WI38 (cell line): ENCODE data around the gene FAM204A.

Experiments
- H3K4me3 ChIP-seq: 2 replicates; pipeline ENCODE4 v1.5.1; 2011; ENCODE audit warnings: low read depth, mild to moderate bottlenecking, control low read depth, low read length
- CTCF ChIP-seq: IDR thresholded peaks from 2 replicates; pipeline ENCODE4 v1.5.1; 2012; ENCODE audit warnings: low read depth, mild to moderate bottlenecking, control low read depth, low read length

FAM204A gene

GRCh38 chr10:118341791-118342637 lies at the start of gene FAM204A:
Gene FAM204A, minus strand, starts transcription at chr10:118342324. Its CDS starts 5,909 bp downstream, at chr10:118336415.
- no peak for TF ChIP-seq CTCF
- peak within 1 kb of the TSS; percentile 97 for H3K4me3 ChIP-seq

- TF ChIP-seq CTCF, result no peak
- H3K4me3 ChIP-seq, result no peak overlapping the region
Observed at GRCh38 chr10:118383699-118384098, 41.6 kb upstream of the FAM204A start.

GRCh38 chr10:118383063-118383689 lies 41.1 kb upstream of the FAM204A start:
- no peak for TF ChIP-seq CTCF

GRCh38 chr10:118374404-118374803 lies 32.3 kb upstream of the FAM204A start:
- H3K4me3 ChIP-seq, result no peak overlapping the region
- no peak for TF ChIP-seq CTCF

More at GRCh38 chr10:118383063-118383689, 41.1 kb upstream of the FAM204A start:
- no peak overlapping the region for H3K4me3 ChIP-seq

- TF ChIP-seq CTCF, result no peak
- no peak overlapping the region for H3K4me3 ChIP-seq
Observed at GRCh38 chr10:118373786-118374185, 31.7 kb upstream of the FAM204A start.

- no peak overlapping the region for H3K4me3 ChIP-seq
- TF ChIP-seq CTCF, result no peak
Observed at GRCh38 chr10:118370499-118370898, 28.4 kb upstream of the FAM204A start.

GRCh38 chr10:118369641-118370205 lies 27.6 kb upstream of the FAM204A start:
- no peak overlapping the region for H3K4me3 ChIP-seq
- TF ChIP-seq CTCF, result no peak
